HepG2 (cell line): ENCODE results near the gene MYOF. TPM values are rescaled to one million over a fixed set of nuclear protein-coding genes. Genes with fewer than 3 reads are reported as not detected.

ENCODE experiments used
- ATAC-seq: fragments of 200-7000 bp; cut with Tn5 transposase; 3 replicates; pipeline ENCODE4 v1.9.1; 2020; ENCODE audit warnings: mild to moderate bottlenecking, moderate library complexity
- BruUV-seq: library from RNA; stranded (reverse); fragments of 400-500 nt; replicated peaks from 2 replicates; lab custom pipeline; 2021; lab: Mats Ljungman, UMichigan
- CTCF ChIA-PET: fragments of 300-600 bp; formaldehyde crosslinking; extraction: SDS; loops from one replicate; lab custom pipeline; 2021; ENCODE audit warnings: low total read pairs, inconsistent platforms, low intra/inter-chr PET ratio; lab: Yijun Ruan, JAX
- POLR2A ChIA-PET: fragments of 350-600 bp; sonication (Branson Sonifier 250); formaldehyde crosslinking; loops from one replicate; lab custom pipeline; 2020; ENCODE audit warnings: antibody characterized with exemption, inconsistent platforms; lab: Yijun Ruan, JAX
- DNase-seq: peaks from one replicate; pipeline ENCODE4 v3.0.0-alpha.2; 2015; ENCODE audit warnings: low spot score
- FAIRE-seq: peaks from 3 replicates; lab custom pipeline; 2011; peaks lifted over from hg19 to GRCh38; lab: Jason Lieb, UNC
- H2AFZ ChIP-seq: one replicate; pipeline ENCODE4 v1.6.1; 2011; ENCODE audit warnings: low read length, inconsistent platforms
- H3K27ac ChIP-seq: fragments of 300-600 bp; 3 replicates; pipeline ENCODE4 v1.8.0; 2011; ENCODE audit warnings: mixed run types, mild to moderate bottlenecking, mixed read lengths, low read length, inconsistent platforms; ENCODE audit not compliant: insufficient read depth; ENCODE audit errors: extremely low read length
- H3K27me3 ChIP-seq, 2 experiments: fragments of 200-600 bp in 1 of 2; 2 replicates in 1 of 2; 3 replicates in 1 of 2; pipeline versions ENCODE4 v1.6.0 to v1.8.0; 2011; ENCODE audit warnings: low read length in 2 of 2, mild to moderate bottlenecking in 2 of 2, moderate library complexity in 2 of 2, inconsistent platforms in 1 of 2; ENCODE audit not compliant: insufficient read depth in 2 of 2, control insufficient read depth in 1 of 2
- H3K36me3 ChIP-seq, 2 experiments: fragments of 200-600 bp in 1 of 2; replicated peaks in 1 of 2; 2 replicates in 1 of 2; 3 replicates in 1 of 2; pipeline versions ENCODE4 v1.5.1 to v1.8.0; 2011; ENCODE audit warnings: low read length in 2 of 2, inconsistent platforms in 1 of 2; ENCODE audit not compliant: insufficient read depth in 2 of 2, control insufficient read depth in 1 of 2
- H3K4me1 ChIP-seq: 2 replicates; pipeline ENCODE4 v1.5.1; 2012; ENCODE audit warnings: low read length, inconsistent platforms; ENCODE audit not compliant: insufficient read depth
- H3K4me2 ChIP-seq: 2 replicates; pipeline ENCODE4 v1.6.0; 2011; ENCODE audit warnings: low read depth, low read length, inconsistent platforms
- H3K4me3 ChIP-seq, 3 experiments: fragments of 200-600 bp in 1 of 3; sonication (generic), shearing (Covaris generic) in 1 of 3; replicated peaks in 1 of 3; 2 replicates each; pipeline ENCODE4 v1.5.1; 2011 to 2016; ENCODE audit warnings: low read length in 3 of 3, inconsistent platforms in 2 of 3, low read depth in 2 of 3, mild to moderate bottlenecking in 2 of 3, control low read depth in 1 of 3, mixed read lengths in 1 of 3; ENCODE audit not compliant: insufficient read depth in 1 of 3
- H3K79me2 ChIP-seq: one replicate; pipeline ENCODE4 v1.6.1; 2011; ENCODE audit warnings: low read length, inconsistent platforms; ENCODE audit not compliant: insufficient read depth
- H3K9ac ChIP-seq: 2 replicates; pipeline ENCODE4 v1.6.0; 2011; ENCODE audit warnings: mild to moderate bottlenecking, low read depth, low read length, inconsistent platforms; ENCODE audit not compliant: insufficient read depth
- H3K9me3 ChIP-seq: 2 replicates; pipeline ENCODE4 v1.5.1; 2012; ENCODE audit warnings: mild to moderate bottlenecking, low read length
- H4K20me1 ChIP-seq: 2 replicates; pipeline ENCODE4 v1.6.0; 2011; ENCODE audit warnings: inconsistent platforms, mild to moderate bottlenecking, low read length, moderate library complexity; ENCODE audit not compliant: insufficient read depth
- CSRNP1 ChIP-seq: sonication (generic); formaldehyde crosslinking; IDR thresholded peaks from 2 replicates; pipeline ENCODE4 v1.8.1; 2023; ENCODE audit warnings: mild to moderate bottlenecking, missing genetic modification reagents
- GLMP ChIP-seq: sonication (generic); formaldehyde crosslinking; IDR thresholded peaks from 2 replicates; pipeline ENCODE4 v1.9.0; 2021; ENCODE audit warnings: missing genetic modification reagents, mild to moderate bottlenecking, borderline replicate concordance
- HMGXB3 ChIP-seq: sonication (generic); formaldehyde crosslinking; IDR thresholded peaks from 2 replicates; pipeline ENCODE4 v1.4.0; 2020; ENCODE audit warnings: missing genetic modification reagents, borderline replicate concordance
- IRF9 ChIP-seq: sonication (generic); formaldehyde crosslinking; IDR thresholded peaks from 2 replicates; pipeline ENCODE4 v1.8.0; 2022; ENCODE audit warnings: missing genetic modification reagents, mild to moderate bottlenecking, borderline replicate concordance
- KAT7 ChIP-seq: IDR thresholded peaks from 2 replicates; pipeline ENCODE4 v1.6.1; 2018; ENCODE audit warnings: borderline replicate concordance, missing compliant biosample characterization
- NRL ChIP-seq: sonication (generic); formaldehyde crosslinking; IDR thresholded peaks from 2 replicates; pipeline ENCODE4 v1.5.0; 2020; ENCODE audit warnings: missing genetic modification reagents, mild to moderate bottlenecking, moderate library complexity, borderline replicate concordance
- ZBTB25 ChIP-seq: IDR thresholded peaks from 2 replicates; pipeline ENCODE4 v1.6.1; 2018; ENCODE audit warnings: missing genetic modification reagents
- ZNF446 ChIP-seq: sonication (generic); formaldehyde crosslinking; IDR thresholded peaks from 2 replicates; pipeline ENCODE4 v1.5.0; 2020; ENCODE audit warnings: mild to moderate bottlenecking, missing genetic modification reagents
- ZNF75D ChIP-seq: sonication (generic); formaldehyde crosslinking; IDR thresholded peaks from 2 replicates; pipeline ENCODE4 v1.8.1; 2023; ENCODE audit warnings: missing genetic modification reagents, mild to moderate bottlenecking, borderline replicate concordance
- ZNF891 ChIP-seq: sonication (generic); formaldehyde crosslinking; IDR thresholded peaks from 2 replicates; pipeline ENCODE4 v1.5.0; 2020; ENCODE audit warnings: mild to moderate bottlenecking, missing genetic modification reagents
- ZSCAN31 ChIP-seq: sonication (generic); formaldehyde crosslinking; IDR thresholded peaks from 2 replicates; pipeline ENCODE4 v1.5.0; 2020; ENCODE audit warnings: low read depth, mild to moderate bottlenecking, missing genetic modification reagents
- WGBS: methylation state at CpG from one replicate; pipeline ENCODE4 v1.1.6; 2017; ENCODE audit warnings: low lambda C conversion rate; 5-methylcytosine and 5-hydroxymethylcytosine counted together
- in situ Hi-C: cut with HindIII; loops from 2 replicates; pipeline ENCODE4 v1.10.0; 2017; ENCODE audit warnings: low pct_unique_long_range_greater_than_20kb; ENCODE audit not compliant: extremely low pct_ligation_motif_present
- intact Hi-C: fragments of 100-400 bp; cut with micrococcal nuclease; formaldehyde crosslinking; loops from one replicate; pipeline ENCODE4 v1.10.0; 2022; ENCODE audit not compliant: unreplicated experiment
- polyA plus RNA-seq, 8 experiments: library from polyadenylated mRNA; depleted of rRNA in 3 of 8; stranded (reverse) in 7 of 8; unstranded in 1 of 8; fragments of >200 nt; fragmentation: Illumina TruSeq in 4 of 8; extraction: Trizol in 4 of 8; gene quantifications; 2 replicates each; pipeline versions ENCODE4 v1.2.1 to v1.2.3, GENCODE V29; 2011 to 2016; ENCODE audit warnings: low read depth in 4 of 8, missing spikeins in 1 of 8, mixed read lengths in 1 of 8; ENCODE audit not compliant: insufficient read depth in 1 of 8
- total RNA-seq, 5 experiments: library from RNA; depleted of rRNA; stranded (reverse); fragments of >200 nt; fragmentation: Illumina TruSeq; extraction: Trizol; gene quantifications; 2 replicates each; pipeline ENCODE4 v1.2.3, GENCODE V29; 2016; ENCODE audit warnings: low read depth in 1 of 5

Gene MYOF
- total and polyA plus RNA-seq, 2 of the 13 experiments (the other 11 are each of a cell fraction or from before 2014, with no cell fraction given): 0.18 to 0.42 TPM

DNA sequence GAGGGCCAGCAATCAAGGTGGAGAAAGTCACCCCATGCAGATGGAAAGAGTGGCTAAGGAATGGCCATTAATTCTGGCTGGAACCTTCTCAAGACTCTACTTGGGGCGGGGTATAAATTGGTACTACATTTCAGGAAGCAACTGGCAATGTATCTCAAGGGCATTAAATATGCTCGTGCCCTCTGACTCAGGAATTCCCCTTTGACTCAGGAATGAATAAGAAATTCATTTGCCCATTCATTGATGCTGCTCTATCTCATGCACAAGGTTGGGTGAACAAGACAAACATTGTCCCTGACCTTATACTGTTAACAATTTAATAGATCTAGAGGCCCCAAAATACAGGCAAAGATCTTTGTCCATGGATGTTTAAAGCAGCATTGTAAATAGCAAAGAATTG is 188.1 kb downstream of the MYOF start (continued):
- no peak for TF ChIP-seq GLMP (CRISPR knock-in tag)
- no peak for TF ChIP-seq ZSCAN31 (CRISPR knock-in tag)
- TF ChIP-seq HMGXB3 (CRISPR knock-in tag): no peak

GRCh38 chr10:93290661-93291354 is 191.3 kb downstream of the MYOF start:
- in situ Hi-C loops: loop anchor here (10.0 kb wide), 1 partner anchor 216 kb away; the partner anchor contains the start of gene CYP26A1
- TF ChIP-seq IRF9 (CRISPR knock-in tag): no peak
- TF ChIP-seq NRL (CRISPR knock-in tag): no peak
- TF ChIP-seq ZNF891 (CRISPR knock-in tag): no peak
- no peak for TF ChIP-seq ZBTB25 (CRISPR knock-in tag)
- no peak for TF ChIP-seq ZNF446 (CRISPR knock-in tag)
- no peak for TF ChIP-seq CSRNP1
- no peak for TF ChIP-seq ZNF75D (CRISPR knock-in tag)
- TF ChIP-seq KAT7: no peak

More at GRCh38 chr10:93290661-93291354, 191.3 kb downstream of the MYOF start:
- Histone ChIP-seq H3K79me2 (no peaks in the 10 kb centered on the region), H2AFZ (no peak overlapping the region), H3K27me3 (peaks cover 0 to 2% of the 10 kb centered on the region in 2 experiments; a peak in 1 of 5 replicates), H4K20me1 (no peaks in the 10 kb centered on the region), H3K4me3 (no peak overlapping the region), H3K9ac (no peak overlapping the region), H3K36me3 (no peaks in the 10 kb centered on the region), H3K4me1 (no peaks in the 10 kb centered on the region), H3K4me2 (no peak overlapping the region), H3K9me3 (no peaks in the 10 kb centered on the region), H3K27ac (no peak overlapping the region)
- ATAC-seq: no peak
- BruUV-seq: no TSS peak
- ChIA-PET CTCF (no interaction called here), POLR2A (no interaction called here)
- no peak for FAIRE-seq
- DNase-seq: no peak
- intact Hi-C loops: no loop called here
- 27% methylated on average over 3 of the region's 5 CpGs for WGBS
